GM18498 (cell line): Measurements from ENCODE around the gene ZNF354B.
"Not testable (repeated sequence)": the region's sequence is repeated elsewhere in the genome, so short reads cannot be mapped to it uniquely, and the experiment has no call there.

Experiments
- ATAC-seq: cut with Tn5 transposase; IDR thresholded peaks from one replicate; pipeline ENCODE4 v1.9.1; 2021; ENCODE audit warnings: mild to moderate bottlenecking, moderate library complexity; ENCODE audit not compliant: unreplicated experiment

ZNF354B gene

DNA sequence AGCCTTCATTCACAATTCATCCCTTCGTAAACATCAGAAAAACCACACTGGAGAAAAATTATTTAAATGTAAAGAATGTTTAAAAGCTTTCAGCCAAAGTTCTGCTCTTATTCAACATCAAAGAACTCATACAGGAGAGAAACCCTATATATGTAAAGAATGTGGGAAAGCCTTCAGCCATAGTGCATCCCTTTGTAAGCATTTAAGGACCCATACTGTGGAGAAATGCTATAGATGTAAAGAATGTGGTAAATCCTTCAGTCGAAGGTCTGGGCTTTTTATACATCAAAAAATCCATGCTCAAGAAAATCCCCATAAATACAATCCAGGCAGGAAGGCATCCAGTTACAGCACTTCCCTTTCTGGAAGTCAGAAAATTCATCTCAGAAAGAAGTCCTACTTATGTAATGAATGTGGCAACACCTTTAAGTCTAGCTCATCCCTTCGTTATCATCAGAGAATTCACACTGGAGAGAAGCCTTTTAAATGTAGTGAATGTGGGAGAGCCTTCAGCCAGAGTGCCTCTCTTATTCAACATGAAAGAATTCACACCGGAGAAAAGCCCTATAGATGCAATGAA, 23.5 kb downstream of the ZNF354B start:
- not testable (repeated sequence) for ATAC-seq

DNA sequence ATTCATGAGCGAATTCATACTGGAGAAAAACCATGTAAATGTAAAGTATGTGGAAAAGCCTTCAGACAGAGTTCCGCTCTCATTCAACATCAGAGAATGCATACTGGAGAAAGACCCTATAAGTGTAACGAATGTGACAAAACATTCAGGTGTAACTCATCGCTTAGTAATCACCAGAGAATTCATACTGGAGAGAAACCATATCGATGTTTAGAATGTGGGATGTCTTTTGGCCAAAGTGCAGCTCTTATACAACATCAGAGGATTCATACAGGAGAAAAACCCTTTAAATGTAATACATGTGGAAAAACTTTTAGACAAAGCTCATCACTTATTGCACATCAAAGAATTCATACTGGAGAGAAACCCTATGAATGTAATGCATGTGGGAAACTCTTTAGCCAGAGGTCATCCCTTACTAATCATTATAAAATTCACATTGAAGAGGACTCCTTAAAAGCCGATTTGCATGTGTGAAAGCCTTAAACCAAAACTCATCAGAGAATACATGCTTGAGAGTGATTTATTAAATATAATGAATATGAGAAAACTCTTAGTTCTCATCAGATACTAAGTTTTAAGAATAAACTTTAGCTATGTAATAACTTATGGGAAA, 24.2 kb downstream of the ZNF354B start:
- no peak for ATAC-seq

DNA sequence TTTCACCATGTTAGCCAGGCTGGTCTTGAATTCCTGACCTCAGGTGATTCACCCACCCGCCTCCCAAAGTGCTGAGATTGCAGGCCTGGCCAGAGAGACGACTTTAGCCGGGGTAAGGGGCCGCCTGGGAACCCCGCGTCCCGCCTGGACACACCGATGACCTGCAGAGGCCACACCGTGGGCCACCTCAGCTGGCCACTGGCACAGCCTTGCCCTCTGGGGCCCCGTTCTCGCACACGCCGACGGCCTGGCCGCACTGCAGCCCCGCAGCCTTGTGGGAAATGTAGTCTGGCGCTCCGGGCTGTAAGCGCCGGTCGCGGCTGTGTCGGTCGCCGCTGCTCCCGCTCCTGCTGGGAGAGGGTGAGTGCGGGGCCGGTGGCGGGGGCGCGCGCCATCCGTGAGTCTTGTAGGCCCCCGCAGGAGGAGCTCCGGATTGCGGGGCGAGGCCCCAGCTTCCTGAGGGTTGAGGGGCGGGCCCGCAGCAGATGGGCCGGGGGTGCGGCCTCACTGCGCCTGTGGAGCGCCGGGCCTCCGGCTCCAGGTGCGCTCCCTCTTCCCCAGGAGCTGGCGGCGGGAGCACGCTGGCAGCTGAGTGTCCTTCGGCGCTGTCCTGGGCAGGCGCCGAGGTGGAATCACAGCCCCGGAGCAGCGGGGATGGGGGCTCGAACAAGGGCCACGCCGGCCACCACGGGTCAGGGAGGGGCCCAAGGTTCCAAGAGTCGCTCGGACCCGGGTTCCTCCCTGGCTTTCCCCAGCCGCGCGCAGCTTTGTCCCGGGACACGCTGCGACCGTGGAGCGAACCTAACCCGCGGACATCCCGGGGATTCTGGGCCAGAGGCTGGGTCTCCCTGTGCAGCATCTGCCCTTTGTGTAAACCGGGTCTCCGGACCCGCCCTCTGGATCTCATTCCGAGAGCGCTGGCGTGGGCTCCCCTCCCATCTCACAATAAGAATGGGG, 36.1 kb downstream of the ZNF354B start, which contains the start of gene ZFP2:
Gene ZFP2, plus strand, starts transcription at position 299 of the 957 bp plus-strand sequence. CDS start 35,401 bp downstream, outside the sequence.
- peak; percentile 80 for ATAC-seq

DNA sequence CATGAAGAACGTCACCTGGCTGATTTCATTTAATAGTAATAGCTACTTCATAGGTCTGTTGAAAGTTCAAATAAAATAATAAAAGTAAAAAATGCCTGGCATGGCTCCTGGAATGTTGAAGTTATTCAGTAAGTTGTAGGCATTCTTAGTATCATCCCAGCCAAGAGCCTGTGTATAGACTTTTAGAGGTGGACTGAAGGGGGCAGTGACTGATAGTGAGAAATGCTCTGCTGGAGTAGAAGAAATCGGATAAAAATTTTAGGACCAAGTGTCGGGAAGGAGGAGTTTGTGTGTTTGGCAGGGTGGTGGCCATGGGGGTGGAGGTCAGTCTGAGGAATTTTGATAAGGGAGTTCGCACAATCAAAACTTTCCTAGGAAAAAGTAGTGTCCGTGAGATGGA, 39.5 kb downstream of the ZNF354B start:
- ATAC-seq: no peak

- no peak for ATAC-seq
Measured at GRCh38 chr5:178902849-178903248, 43.1 kb downstream of the ZNF354B start.

DNA sequence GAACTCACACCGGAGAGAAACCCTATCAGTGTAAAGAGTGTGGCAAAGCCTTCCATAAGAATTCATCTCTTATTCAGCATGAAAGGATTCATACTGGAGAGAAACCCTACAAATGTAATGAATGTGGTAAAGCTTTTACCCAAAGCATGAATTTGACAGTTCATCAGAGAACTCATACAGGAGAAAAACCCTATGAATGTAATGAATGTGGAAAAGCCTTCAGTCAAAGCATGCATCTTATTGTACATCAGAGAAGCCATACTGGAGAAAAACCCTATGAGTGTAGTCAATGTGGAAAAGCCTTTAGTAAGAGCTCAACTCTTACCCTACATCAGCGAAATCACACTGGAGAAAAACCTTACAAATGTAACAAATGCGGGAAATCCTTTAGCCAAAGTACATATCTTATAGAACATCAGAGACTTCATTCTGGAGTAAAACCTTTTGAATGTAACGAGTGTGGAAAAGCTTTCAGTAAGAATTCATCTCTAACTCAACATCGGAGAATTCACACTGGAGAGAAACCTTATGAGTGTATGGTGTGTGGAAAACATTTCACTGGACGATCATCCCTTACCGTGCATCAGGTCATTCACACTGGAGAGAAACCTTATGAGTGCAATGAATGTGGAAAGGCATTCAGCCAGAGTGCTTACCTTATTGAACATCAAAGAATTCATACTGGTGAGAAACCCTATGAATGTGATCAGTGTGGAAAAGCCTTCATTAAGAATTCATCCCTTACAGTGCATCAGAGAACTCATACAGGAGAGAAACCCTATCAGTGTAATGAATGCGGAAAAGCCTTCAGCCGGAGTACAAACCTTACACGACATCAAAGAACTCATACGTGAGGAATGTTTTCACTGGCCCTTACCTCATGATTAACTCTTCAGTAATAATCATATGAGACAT, 72.3 kb downstream of the ZNF354B start:
- ATAC-seq: no peak
